ENCODE measurements around the gene SETD1A. TPM values are rescaled to one million over a fixed set of nuclear protein-coding genes. Genes with fewer than 3 reads are reported as not detected.

The SETD1A gene
- total and polyA plus RNA-seq, 9 of the 15 experiments (the other 6 are each of a cell fraction or from before 2014, with no cell fraction given) = 0.08 to 36.0 (median 4.2) TPM

DNA sequence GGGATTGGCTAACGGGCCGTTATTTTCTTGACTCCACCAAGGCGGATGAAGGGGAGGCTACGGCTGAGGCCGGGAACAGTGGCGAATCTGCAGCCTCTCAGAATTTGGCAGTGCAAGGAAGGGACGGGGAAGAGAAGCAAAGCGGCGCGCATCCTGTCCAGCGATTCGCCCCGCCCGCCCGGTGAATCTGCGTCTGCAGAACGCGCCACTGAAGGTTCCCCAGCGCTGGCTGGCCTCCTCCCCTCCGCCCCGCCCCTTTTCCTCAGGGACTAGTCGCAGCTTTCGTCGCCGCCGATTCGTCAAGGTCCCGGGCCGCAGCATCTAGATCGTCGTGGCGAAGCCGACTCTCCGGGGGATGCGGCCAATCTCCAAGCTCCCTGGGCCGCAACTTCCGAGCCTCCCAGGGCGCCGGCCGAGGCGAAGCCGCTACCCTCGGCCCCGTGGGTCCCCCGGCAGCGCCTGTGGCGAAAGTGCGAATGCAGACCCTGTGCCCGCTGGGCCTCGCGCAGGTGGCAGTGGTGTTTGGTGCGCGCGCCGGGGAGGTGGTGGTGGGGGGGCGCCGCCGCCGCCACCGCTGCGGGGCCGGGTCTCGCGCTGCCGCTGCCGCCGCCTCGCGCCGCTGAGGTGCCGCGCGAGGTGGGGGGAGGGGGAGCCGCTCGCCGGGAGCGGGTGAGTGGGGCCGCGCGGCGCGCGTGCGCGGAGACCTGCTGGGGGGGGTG is at the start of gene SETD1A (continued):
- TF ChIP-seq, protein P1, sequence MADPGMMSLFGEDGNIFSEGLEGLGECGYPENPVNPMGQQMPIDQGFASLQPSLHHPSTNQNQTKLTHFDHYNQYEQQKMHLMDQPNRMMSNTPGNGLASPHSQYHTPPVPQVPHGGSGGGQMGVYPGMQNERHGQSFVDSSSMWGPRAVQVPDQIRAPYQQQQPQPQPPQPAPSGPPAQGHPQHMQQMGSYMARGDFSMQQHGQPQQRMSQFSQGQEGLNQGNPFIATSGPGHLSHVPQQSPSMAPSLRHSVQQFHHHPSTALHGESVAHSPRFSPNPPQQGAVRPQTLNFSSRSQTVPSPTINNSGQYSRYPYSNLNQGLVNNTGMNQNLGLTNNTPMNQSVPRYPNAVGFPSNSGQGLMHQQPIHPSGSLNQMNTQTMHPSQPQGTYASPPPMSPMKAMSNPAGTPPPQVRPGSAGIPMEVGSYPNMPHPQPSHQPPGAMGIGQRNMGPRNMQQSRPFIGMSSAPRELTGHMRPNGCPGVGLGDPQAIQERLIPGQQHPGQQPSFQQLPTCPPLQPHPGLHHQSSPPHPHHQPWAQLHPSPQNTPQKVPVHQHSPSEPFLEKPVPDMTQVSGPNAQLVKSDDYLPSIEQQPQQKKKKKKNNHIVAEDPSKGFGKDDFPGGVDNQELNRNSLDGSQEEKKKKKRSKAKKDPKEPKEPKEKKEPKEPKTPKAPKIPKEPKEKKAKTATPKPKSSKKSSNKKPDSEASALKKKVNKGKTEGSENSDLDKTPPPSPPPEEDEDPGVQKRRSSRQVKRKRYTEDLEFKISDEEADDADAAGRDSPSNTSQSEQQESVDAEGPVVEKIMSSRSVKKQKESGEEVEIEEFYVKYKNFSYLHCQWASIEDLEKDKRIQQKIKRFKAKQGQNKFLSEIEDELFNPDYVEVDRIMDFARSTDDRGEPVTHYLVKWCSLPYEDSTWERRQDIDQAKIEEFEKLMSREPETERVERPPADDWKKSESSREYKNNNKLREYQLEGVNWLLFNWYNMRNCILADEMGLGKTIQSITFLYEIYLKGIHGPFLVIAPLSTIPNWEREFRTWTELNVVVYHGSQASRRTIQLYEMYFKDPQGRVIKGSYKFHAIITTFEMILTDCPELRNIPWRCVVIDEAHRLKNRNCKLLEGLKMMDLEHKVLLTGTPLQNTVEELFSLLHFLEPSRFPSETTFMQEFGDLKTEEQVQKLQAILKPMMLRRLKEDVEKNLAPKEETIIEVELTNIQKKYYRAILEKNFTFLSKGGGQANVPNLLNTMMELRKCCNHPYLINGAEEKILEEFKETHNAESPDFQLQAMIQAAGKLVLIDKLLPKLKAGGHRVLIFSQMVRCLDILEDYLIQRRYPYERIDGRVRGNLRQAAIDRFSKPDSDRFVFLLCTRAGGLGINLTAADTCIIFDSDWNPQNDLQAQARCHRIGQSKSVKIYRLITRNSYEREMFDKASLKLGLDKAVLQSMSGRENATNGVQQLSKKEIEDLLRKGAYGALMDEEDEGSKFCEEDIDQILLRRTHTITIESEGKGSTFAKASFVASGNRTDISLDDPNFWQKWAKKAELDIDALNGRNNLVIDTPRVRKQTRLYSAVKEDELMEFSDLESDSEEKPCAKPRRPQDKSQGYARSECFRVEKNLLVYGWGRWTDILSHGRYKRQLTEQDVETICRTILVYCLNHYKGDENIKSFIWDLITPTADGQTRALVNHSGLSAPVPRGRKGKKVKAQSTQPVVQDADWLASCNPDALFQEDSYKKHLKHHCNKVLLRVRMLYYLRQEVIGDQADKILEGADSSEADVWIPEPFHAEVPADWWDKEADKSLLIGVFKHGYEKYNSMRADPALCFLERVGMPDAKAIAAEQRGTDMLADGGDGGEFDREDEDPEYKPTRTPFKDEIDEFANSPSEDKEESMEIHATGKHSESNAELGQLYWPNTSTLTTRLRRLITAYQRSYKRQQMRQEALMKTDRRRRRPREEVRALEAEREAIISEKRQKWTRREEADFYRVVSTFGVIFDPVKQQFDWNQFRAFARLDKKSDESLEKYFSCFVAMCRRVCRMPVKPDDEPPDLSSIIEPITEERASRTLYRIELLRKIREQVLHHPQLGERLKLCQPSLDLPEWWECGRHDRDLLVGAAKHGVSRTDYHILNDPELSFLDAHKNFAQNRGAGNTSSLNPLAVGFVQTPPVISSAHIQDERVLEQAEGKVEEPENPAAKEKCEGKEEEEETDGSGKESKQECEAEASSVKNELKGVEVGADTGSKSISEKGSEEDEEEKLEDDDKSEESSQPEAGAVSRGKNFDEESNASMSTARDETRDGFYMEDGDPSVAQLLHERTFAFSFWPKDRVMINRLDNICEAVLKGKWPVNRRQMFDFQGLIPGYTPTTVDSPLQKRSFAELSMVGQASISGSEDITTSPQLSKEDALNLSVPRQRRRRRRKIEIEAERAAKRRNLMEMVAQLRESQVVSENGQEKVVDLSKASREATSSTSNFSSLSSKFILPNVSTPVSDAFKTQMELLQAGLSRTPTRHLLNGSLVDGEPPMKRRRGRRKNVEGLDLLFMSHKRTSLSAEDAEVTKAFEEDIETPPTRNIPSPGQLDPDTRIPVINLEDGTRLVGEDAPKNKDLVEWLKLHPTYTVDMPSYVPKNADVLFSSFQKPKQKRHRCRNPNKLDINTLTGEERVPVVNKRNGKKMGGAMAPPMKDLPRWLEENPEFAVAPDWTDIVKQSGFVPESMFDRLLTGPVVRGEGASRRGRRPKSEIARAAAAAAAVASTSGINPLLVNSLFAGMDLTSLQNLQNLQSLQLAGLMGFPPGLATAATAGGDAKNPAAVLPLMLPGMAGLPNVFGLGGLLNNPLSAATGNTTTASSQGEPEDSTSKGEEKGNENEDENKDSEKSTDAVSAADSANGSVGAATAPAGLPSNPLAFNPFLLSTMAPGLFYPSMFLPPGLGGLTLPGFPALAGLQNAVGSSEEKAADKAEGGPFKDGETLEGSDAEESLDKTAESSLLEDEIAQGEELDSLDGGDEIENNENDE (IDR thresholded peaks at IDR 0.05; ENCODE audit: low read depth, low read length) = no peak
- TF ChIP-seq ZNF589 (CRISPR knock-in tag; IDR thresholded peaks at IDR 0.05; ENCODE audit: low read depth) = no peak; the same call in 1 of the 2 replicates
- no peak for TF ChIP-seq NBN (IDR thresholded peaks at IDR 0.05; ENCODE audit: low read depth)
- TF ChIP-seq TCF7L2 (IDR thresholded peaks at IDR 0.05; ENCODE audit: low read depth, low read length) = no peak
- TF ChIP-seq USF1 (CRISPR knock-in tag; IDR thresholded peaks at IDR 0.05) = no peak
- no peak for TF ChIP-seq DPF2 (IDR thresholded peaks at IDR 0.05)
- TF ChIP-seq ETV5 (CRISPR knock-in tag; IDR thresholded peaks at IDR 0.05; ENCODE audit: low read depth) = peak; percentile 56; the same call in 1 of the 2 replicates
- TF ChIP-seq SNRNP70 (optimal IDR thresholded peaks at IDR 0.05; ENCODE audit: low read depth, low read length) = no peak
- TF ChIP-seq ZNF239 (CRISPR knock-in tag; IDR thresholded peaks at IDR 0.05) = no peak
- no peak for TF ChIP-seq E2F3 (CRISPR knock-in tag; IDR thresholded peaks at IDR 0.05)
- TF ChIP-seq HNRNPH1 (optimal IDR thresholded peaks at IDR 0.05; ENCODE audit: low read depth, low read length) = no peak
- TF ChIP-seq KDM2B (CRISPR knock-in tag; IDR thresholded peaks at IDR 0.05) = no peak
- no peak; the same call in 1 of the 2 replicates for TF ChIP-seq ZNF431 (CRISPR knock-in tag; IDR thresholded peaks at IDR 0.05)
- TF ChIP-seq TEAD1 (CRISPR knock-in tag; IDR thresholded peaks at IDR 0.05) = peak in 1 of 2 experiments; percentile 92; a peak in 2 of 4 replicates
- TF ChIP-seq THRA (IDR thresholded peaks at IDR 0.05) = no peak
